A172 (cell line): ENCODE measurements around the gene MKNK1. TPM values are rescaled to one million over a fixed set of nuclear protein-coding genes. Genes with fewer than 3 reads are reported as not detected.

Experiments used
- DNase-seq: peaks from one replicate; pipeline ENCODE4 v3.0.0-alpha.2; 2015; ENCODE audit warnings: low spot score
- total RNA-seq: library from RNA; depleted of rRNA; stranded (reverse); fragments of >200 nt; shearing (Covaris generic); gene quantifications from 2 replicates; pipeline ENCODE4 v1.2.3, GENCODE V29; 2014

The MKNK1 gene
- total RNA-seq, 1 experiment from 2014 or later: 32.3 TPM

- DNase-seq: peak; percentile 69
Measured at GRCh38 chr1:46539972-46540371, 64.1 kb downstream of the MKNK1 start.

DNA sequence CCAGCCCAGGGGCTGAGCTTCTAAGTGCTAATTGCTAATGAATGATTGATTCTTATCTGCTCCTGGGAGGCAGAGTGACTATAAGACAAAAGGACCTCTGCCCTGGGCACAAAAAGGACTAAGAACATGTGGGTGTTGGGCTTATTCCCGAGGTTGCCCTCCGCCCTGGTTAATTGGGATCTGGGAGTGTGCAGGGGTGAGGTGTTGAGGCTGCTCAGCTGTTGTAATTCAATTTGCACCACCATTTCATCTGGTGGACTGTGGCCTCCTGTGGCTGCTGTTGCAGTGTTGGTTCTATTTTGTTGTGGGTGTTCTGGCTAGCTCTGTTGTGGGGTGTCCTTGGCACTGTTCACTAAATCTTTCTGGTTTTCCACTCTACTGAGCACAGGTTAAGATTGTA is 65.9 kb downstream of the MKNK1 start:
- DNase-seq: no peak

DNA sequence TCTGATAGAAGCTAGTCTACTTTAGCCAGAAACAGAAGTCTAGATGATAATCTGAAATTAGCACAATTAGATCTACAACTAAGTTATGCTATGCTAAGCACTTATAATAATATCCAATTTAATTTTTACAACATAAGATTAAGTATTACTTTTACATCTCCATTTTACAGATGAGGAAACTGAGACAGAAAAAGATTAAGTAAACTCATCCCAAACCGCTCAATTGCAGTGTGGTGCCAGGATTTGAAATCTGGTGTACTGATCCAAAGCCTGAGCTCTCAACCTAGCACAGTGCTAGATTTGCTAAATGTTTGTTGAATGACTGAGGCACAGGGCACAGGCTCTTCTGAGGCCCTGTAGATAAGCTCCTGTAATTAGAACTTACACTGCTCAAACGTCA is 66.4 kb downstream of the MKNK1 start:
- DNase-seq: no peak

GRCh38 chr1:46536527-46536926 is 67.5 kb downstream of the MKNK1 start:
- DNase-seq: no peak

GRCh38 chr1:46535063-46535462 is 69.0 kb downstream of the MKNK1 start:
- DNase-seq: no peak

GRCh38 chr1:46533179-46533864 is 70.7 kb downstream of the MKNK1 start:
- no peak for DNase-seq

DNA sequence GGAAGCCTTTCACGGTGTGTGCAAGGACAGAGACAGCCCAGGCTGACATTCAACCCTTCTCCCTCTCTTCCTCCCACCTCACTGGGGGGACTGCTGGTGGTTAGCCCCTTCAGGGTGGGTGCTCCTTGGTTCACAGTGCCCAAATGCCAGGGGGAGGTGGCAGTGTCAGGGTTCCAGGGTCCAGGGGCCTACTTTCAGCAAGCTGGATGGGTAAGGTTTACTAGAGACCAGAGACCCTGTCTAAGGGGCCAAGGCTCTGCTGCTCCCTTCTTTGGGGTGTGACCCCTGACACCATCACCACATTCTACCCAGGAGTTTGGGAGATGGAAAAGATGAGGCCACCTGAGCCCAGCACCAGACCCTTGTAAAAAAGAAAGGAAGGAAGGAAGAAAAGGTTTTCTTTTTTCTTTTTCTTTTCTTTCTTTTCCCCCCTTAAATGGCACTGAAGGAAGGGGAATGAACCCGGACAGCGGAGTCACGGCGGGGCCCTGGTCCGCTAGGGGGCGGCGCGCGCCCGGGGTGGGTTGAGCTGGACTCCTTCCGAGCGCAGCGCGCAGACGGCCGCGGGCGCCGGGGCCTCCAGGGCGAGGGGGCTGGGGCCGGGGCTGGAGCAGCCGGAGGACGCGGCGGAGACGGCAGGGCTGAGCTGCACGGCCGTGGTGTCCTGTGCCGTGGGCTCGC is 71.4 kb downstream of the MKNK1 start:
- DNase-seq: no peak

- DNase-seq: no peak
Measured at GRCh38 chr1:46532095-46532494, 72.0 kb downstream of the MKNK1 start.

GRCh38 chr1:46530791-46531409 is 73.2 kb downstream of the MKNK1 start:
- no peak for DNase-seq

- no peak for DNase-seq
Measured at GRCh38 chr1:46530311-46530710, 73.8 kb downstream of the MKNK1 start.

GRCh38 chr1:46529031-46529630 is 74.9 kb downstream of the MKNK1 start:
- no peak for DNase-seq

- DNase-seq: no peak
Measured at GRCh38 chr1:46528297-46528955, 75.6 kb downstream of the MKNK1 start.

DNA sequence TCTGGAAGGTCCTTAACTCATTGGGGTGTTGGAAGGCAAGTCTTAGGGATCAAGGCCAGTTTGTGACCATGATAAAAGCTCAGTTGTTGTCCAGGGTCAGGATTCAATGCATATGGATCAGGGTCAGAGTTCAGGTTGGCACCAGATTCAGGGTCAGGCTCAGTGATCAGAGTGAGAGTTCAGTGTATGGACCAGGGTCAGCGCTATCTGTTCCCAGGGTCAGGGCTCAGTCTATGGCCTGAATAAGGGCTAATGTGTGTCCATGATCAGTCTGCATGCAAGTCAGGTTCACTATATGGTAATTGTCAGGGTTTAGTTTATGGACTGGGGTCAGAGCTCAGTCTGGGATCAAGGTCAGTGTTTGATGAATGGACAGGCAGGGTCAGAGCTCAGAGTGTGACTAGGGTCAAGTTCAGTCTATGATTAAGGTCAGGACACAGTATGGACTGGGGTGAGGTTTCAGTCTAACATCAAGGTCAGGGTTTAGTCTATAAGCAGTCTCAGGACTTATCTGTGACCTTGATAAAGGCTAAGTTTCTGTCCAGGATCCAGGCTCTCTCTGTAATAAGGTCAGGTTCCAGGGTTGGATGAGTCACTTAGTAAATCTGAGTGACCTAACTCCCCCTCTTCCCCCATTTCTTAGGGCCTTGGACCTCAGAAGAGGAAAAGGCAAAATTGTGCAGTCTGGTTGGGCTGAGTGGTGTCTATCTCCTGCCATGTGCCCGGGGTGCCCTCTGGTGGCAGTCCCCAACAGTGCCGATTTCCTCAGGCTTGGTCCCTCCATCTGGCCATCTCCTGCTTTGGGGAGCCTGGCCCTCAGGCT is 76.4 kb downstream of the MKNK1 start:
- DNase-seq: peak; percentile 71

DNA sequence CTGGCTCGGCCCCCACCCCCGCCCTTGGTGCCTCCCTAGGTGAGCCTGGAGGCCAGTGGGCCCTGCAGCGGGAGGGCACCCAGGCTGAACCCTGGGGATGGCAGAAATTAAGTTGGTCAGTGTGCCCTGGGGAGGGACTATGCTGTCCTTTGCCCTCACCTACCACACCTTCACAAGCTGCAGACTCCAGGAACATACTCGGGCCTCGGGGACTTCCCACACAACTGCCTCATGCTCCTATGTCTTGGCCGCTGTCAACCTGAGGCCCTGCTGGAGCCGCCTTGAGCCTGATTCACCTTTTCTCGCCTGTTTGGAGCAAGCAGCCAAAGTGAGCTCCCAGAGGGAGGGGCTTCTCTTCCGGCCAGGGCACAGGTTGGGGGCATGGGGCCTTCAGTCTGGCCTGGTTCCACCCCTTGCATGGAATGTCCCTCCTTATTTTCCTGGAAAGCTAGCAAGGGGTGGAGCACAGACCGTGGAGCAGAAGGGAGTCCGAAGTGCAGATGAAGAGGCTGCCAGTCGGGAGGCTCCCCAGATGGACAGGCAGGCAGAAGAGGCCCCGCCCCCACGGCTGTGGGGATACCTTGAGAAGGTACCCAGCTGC is 77.3 kb downstream of the MKNK1 start:
- no peak for DNase-seq

GRCh38 chr1:46526013-46526690 is 77.9 kb downstream of the MKNK1 start:
- no peak for DNase-seq

GRCh38 chr1:46525253-46525983 is 78.7 kb downstream of the MKNK1 start:
- no peak for DNase-seq

DNA sequence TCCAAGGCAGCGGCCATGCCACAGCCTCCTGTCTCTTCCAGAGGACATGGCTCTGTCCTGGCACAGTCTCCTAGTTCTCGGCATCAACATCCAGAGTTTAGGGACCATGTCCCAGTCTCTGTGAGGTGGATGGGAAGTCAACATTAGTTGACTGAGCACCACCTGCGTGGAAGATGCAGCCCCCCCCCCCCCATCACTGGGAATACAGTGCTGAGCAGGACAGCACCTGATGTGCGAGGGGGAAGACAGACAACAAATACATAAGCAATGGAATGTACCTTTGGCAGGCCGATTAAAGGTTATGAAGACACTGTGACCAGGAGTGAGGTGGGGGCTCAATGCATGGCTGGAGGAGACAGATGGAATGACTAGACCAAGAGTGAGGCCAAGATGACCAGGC is 79.2 kb downstream of the MKNK1 start:
- DNase-seq: no peak

DNA sequence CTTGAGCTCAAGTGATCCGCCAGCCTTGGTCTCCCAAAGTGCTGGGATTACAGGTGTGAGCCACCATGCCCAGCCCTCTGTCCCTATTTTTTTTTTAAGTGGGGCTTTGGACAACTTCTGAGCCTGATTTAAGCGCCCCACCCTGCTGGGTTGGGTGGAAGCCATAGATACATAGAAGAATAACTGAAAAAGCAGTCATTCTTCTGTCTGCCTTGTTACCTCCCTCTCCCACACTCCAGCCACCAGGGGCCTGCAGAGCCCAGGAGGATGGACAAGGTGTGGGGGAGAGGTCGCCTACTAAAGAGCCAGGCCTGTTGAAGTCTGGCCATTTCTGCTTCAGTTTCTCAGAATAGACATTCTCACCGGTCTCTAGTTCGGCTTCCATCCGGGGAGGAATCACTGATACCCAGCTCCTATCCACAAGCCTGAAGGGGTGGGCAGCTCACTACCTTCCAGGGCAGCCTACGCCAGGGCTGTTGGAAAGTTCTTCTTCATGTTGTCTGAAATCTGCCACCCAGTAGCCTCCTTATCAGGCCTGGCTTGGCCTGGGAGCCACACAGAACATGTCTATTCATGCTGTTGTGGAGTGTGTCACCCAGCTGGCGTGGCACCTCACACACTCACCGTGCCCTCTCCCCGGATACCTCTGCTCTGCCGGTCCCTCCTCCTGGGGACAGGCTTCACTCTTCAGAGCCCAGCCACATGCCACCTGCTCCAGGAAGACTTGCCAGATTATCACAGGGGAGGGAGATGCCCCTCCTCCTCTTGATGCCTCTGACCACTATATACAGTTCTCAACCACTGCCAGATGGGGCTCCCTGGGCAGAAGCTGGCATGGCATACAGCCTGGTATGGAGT is 80.3 kb downstream of the MKNK1 start:
- no peak for DNase-seq

DNA sequence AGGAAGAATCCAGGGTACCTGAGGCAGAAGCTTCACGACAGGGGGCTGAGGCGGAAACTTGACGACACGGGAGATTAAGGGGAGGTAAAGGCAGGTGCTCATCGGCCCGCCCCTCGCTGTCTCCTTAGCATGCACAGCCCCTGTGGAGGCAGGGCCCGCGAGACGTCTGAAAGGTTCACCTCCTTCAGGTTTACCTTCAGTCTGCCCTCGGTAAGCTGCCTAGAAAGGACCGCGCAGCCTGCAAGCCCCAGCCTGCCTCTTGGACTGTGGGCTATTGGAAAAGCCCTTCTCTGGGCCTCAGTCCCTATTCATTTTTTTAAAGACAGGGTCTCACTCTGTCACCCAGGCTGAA is 81.1 kb downstream of the MKNK1 start:
- DNase-seq: no peak
